WERI-Rb-1 (cell line): ENCODE data around the gene FNIP2.

Source experiments
- DNase-seq: peaks from one replicate; pipeline ENCODE4 v3.0.0-alpha.2; 2020
- H3K27ac ChIP-seq: fragments of 250-450 bp; sonication (Bioruptor Pico); 2 replicates; pipeline ENCODE4 v1.5.1; 2020; ENCODE audit warnings: mild to moderate bottlenecking, moderate library complexity
- H3K27me3 ChIP-seq: fragments of 250-450 bp; sonication (Bioruptor Pico); 2 replicates; pipeline ENCODE4 v1.5.1; 2021; ENCODE audit warnings: mild to moderate bottlenecking, low read depth, moderate library complexity; ENCODE audit not compliant: insufficient read depth, severe bottlenecking
- H3K36me3 ChIP-seq: fragments of 250-450 bp; sonication (Bioruptor Pico); 2 replicates; pipeline ENCODE4 v1.5.1; 2020; ENCODE audit warnings: mild to moderate bottlenecking, moderate library complexity
- H3K4me3 ChIP-seq: 2 replicates; pipeline ENCODE4 v1.5.1; 2011; ENCODE audit warnings: low read depth, mild to moderate bottlenecking, control low read depth, low read length
- H3K9me3 ChIP-seq: fragments of 250-450 bp; sonication (Bioruptor Pico); 2 replicates; pipeline ENCODE4 v1.5.1; 2021; ENCODE audit warnings: mild to moderate bottlenecking, moderate library complexity; ENCODE audit not compliant: severe bottlenecking
- TF ChIP-seq, protein P1 (sequence below): IDR thresholded peaks from 2 replicates; pipeline ENCODE4 v1.5.1; 2011; ENCODE audit warnings: low read depth, mild to moderate bottlenecking, control low read depth, inconsistent platforms, low read length

The FNIP2 gene

DNA sequence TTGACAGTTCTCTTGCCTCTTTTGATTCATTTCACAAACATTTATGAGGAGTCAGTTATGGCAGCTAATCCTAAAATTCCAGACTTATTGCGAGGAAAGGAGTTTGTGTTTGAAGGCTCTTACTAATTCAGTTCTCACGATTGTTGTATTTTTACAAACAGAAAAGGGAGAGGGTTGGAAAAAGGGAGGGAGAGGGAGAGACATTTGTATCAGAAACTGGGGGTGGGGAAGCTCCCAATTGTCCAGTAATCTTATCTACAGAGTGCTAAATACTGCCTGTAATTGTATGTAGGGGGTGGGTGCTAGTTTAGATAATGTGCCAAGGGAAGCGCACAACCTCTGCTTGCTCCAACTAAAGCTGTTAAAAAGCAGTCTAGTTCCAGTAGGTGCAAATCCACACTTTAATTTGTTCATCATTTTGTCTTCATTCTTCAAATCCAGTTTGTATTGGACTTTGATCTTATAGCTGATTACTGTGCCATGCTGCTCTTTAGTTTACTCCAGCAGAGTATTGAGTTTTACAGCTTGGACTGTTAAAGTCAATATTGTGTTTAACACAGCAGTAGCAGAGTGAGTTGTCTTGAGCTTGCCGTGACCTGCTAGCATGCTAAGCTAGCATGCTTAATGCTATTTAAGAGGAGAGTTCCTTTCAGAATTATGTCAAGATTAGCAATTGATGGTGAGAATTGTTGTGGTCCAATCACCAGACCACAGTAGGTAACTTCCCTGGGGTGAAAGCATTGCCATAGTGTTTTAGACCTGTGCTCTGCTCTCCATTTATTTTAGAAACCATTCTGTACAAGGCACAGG is 13.9 kb downstream of the FNIP2 start:
- TF ChIP-seq, protein P1, sequence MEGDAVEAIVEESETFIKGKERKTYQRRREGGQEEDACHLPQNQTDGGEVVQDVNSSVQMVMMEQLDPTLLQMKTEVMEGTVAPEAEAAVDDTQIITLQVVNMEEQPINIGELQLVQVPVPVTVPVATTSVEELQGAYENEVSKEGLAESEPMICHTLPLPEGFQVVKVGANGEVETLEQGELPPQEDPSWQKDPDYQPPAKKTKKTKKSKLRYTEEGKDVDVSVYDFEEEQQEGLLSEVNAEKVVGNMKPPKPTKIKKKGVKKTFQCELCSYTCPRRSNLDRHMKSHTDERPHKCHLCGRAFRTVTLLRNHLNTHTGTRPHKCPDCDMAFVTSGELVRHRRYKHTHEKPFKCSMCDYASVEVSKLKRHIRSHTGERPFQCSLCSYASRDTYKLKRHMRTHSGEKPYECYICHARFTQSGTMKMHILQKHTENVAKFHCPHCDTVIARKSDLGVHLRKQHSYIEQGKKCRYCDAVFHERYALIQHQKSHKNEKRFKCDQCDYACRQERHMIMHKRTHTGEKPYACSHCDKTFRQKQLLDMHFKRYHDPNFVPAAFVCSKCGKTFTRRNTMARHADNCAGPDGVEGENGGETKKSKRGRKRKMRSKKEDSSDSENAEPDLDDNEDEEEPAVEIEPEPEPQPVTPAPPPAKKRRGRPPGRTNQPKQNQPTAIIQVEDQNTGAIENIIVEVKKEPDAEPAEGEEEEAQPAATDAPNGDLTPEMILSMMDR, result no peak
- Histone ChIP-seq H3K36me3 (no peaks in the 10 kb centered on the region), H3K27ac (peak overlapping the region; percentile 35), H3K9me3 (no peaks in the 10 kb centered on the region), H3K27me3 (no peaks in the 10 kb centered on the region), H3K4me3 (peak overlapping the region; percentile 1; the same call in 1 of the 2 replicates)
- peak; percentile 30 for DNase-seq

DNA sequence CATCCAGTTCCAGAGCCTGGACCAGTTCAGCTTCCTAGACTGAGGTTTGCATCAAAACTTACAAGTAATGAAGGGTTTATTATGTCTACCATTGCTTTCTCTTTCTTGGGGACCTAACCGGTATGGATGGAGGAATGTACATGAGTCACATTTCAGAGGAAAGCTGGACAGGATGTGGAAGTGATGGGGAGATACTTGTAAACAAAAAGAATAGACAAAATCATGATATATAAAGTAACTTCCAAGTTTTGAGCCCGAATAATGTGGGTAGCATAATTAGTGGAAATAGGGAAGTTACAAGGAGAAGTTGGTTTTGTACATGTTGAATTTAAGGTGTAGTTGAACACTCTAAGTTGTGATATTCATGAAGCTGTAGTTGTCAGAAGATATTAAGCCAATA is 15.0 kb downstream of the FNIP2 start:
- no peaks in the 10 kb centered on the region for H3K9me3 ChIP-seq
- H3K36me3 ChIP-seq, result no peaks in the 10 kb centered on the region
- DNase-seq, result no peak
- H3K4me3 ChIP-seq, result no peak overlapping the region
- TF ChIP-seq, protein P1, result no peak
- no peaks in the 10 kb centered on the region for H3K27me3 ChIP-seq
- no peak overlapping the region for H3K27ac ChIP-seq

DNA sequence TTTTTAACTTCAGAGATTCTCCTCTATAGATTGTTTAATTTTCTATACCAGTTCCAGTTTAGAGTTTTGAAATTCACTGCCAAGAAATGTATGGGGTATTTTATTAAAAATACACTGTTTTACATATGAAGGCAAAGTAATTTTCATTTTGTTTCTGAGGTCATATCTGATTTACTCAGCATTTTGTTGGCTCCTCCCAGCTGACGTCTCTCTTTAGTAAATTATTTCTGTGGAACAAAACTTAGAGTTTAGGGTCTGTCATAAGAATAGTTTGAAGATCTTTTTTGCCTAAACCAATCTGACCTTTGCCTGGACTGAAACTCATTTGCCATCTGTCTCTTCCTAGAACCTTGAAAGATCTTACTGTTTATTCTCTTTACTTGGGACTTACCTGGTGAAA is 16.9 kb downstream of the FNIP2 start:
- no peak for DNase-seq
- Histone ChIP-seq H3K9me3 (no peaks in the 10 kb centered on the region), H3K36me3 (no peaks in the 10 kb centered on the region), H3K4me3 (no peak overlapping the region), H3K27me3 (no peaks in the 10 kb centered on the region), H3K27ac (no peak overlapping the region)
- TF ChIP-seq, protein P1, result no peak

DNA sequence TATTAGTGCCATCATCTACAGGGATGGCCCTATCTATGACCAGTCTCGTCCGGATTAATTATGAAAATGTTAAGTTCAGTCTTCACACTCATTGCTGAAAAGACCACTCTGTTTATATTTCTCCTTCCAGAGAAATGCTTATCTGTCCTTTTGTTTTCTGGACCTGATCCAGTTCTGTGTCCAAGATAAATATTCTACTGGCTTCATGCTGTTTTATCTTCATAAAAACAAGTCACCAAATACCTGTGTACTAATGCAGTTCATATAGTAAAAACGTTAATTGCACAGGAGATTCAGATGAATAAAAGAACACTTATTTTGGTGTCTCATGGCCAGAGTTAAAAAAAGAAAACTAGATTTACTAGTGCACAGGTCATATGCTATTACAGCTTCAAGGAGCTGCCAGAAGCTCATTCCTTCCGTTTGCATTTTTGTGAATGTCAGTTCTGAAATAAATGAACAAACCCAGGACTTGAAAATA is 17.3 kb downstream of the FNIP2 start:
- no peak overlapping the region for H3K27ac ChIP-seq
- no peaks in the 10 kb centered on the region for H3K27me3 ChIP-seq
- no peaks in the 10 kb centered on the region for H3K9me3 ChIP-seq
- no peak overlapping the region for H3K4me3 ChIP-seq
- TF ChIP-seq, protein P1, result no peak
- no peak for DNase-seq
- H3K36me3 ChIP-seq, result no peaks in the 10 kb centered on the region

DNA sequence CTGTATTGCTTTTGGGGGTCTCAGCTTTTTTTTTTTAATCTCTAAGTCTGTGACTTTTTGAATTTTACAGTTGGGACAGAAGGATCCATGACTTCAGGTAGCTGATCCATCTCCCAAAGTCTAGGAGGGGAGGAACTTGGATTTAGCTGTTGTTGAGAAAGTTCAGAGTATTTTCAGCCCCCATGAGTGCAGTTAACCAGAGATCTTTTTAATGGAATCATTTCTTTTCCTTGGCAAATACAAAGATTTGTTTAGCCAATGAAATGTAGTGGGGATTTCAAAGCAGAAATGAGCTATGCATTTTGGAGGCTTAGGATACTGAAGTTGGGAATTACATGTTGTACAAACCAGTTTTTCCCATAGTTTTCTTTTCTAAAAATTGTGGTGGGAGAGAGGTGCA is 18.1 kb downstream of the FNIP2 start:
- TF ChIP-seq, protein P1, result no peak
- Histone ChIP-seq H3K9me3 (no peaks in the 10 kb centered on the region), H3K4me3 (no peak overlapping the region)

More for the DNA sequence above, 18.1 kb downstream of the FNIP2 start:
- H3K27me3 ChIP-seq, result no peaks in the 10 kb centered on the region
- H3K27ac ChIP-seq, result no peak overlapping the region
- no peak for DNase-seq
- H3K36me3 ChIP-seq, result no peaks in the 10 kb centered on the region
